ENCODE data around the gene MRPS26.
A peak's percentile ranks its signal among the peaks of the same experiment; 100 is the strongest.

Gene MRPS26

DNA sequence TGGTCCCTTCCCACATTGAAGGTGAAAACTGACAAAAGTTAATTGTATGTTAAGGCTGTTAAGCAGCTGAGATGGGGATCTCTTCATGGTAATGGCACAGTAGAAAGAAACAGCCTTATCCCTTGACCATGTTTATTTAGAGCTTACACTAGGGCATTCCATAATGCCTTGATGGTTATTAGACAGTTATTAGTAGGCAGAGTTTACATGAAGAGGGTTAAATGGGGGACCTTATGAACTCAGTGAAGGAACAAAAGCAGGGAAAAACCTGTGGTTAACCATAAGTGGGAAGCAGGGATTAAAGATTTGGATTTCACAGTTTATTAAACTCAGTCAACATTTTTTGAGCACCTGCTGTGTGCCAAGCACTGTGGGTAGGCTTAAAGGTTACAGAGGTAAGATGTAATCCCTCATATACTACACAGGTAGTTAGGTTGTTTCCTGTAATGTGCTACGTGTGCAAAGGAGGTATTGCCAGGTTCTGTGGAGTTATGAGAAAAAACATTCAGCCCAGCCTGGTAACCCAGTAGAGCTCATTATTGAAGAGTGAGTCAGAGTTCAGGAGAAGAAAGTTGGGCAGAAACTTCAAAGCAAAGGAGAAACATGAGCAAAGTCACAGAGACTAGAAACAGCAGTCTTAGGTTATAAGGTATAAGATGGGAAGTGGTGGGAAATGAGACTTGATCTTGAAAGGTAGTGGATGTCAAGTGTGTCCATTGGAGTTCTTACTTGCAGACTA is 34.7 kb upstream of the MRPS26 start:
- Histone ChIP-seq H3K27ac (ENCODE audit: extremely low read depth, low read depth, low read length) (no peak overlapping the region), H3K36me3 (ENCODE audit: control insufficient read depth in 2 of 2, insufficient read depth in 1 of 2, low read length in 2 of 2) (peaks cover 38 to 71% of the 10 kb centered on the region in 2 experiments), H3K4me3 (ENCODE audit: low read depth, low read length) (no peak overlapping the region), H3K4me1 (ENCODE audit: control insufficient read depth, insufficient read depth, low read length) (no peaks in the 10 kb centered on the region), H3K9me3 (ENCODE audit: control insufficient read depth, insufficient read depth, low read depth, low read length) (no peaks in the 10 kb centered on the region)
- CTCF ChIA-PET = interaction anchor here (0.7 to 2.1 kb wide), 3 partner anchors 10 to 85 kb away, joined by 3 to 8 read pairs (median 5); no protein-coding TSS in a partner anchor
- TF ChIP-seq PRDM1 (tag by site-specific recombination; IDR thresholded peaks at IDR 0.05) (peak; percentile 43; the same call in 1 of the 2 replicates), ZNF146 (tag by site-specific recombination; IDR thresholded peaks at IDR 0.05) (no peak), ZNF670 (tag by site-specific recombination; IDR thresholded peaks at IDR 0.05; ENCODE audit: low read depth) (no peak), SP7 (tag by site-specific recombination; IDR thresholded peaks at IDR 0.05) (peak; percentile 57; the same call in 1 of the 2 replicates)
- POLR2A ChIA-PET = interaction anchor here (1.2 kb wide), 2 partner anchors 138 to 282 kb away, joined by 3 read pairs; partner anchors contain the start of gene PTPRA

DNA sequence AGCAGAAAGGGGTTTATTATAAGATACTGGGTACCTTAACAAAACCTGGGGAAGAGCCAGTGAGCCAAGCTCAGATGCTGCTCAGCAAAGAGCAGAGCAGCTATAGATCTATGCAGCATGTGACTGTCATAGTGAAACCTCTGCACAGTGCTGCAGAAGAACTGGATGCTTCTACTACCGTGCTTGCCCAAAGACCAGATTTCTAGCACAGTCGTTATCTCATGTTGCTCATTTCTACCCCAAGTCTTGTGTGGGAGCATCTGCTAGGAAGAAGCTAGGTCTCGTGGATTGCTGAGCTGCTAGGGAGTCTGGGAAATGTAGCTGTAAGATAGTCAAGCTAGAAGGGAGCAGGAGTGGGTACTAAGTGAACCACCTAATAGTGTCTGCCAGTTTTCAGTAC is 34.1 kb upstream of the MRPS26 start:
- no peak overlapping the region for H3K4me3 ChIP-seq (ENCODE audit: low read depth, low read length)
- peaks cover 33 to 71% of the 10 kb centered on the region in 2 experiments for H3K36me3 ChIP-seq (ENCODE audit: control insufficient read depth in 2 of 2, insufficient read depth in 1 of 2, low read length in 2 of 2)
- ChIA-PET POLR2A (interaction anchor here (1.2 kb wide), 2 partner anchors 139 to 282 kb away, joined by 3 read pairs; partner anchors contain the start of gene PTPRA), CTCF (interaction anchor here (1.3 to 2.1 kb wide), 2 partner anchors 11 to 42 kb away, joined by 5 to 8 read pairs; no protein-coding TSS in a partner anchor)
- H3K9me3 ChIP-seq (ENCODE audit: control insufficient read depth, insufficient read depth, low read depth, low read length) = no peaks in the 10 kb centered on the region
- no peaks in the 10 kb centered on the region for H3K4me1 ChIP-seq (ENCODE audit: control insufficient read depth, insufficient read depth, low read length)
- H3K27ac ChIP-seq (ENCODE audit: extremely low read depth, low read depth, low read length) = no peak overlapping the region
- TF ChIP-seq ZNF133 (tag by site-specific recombination; IDR thresholded peaks at IDR 0.05) (no peak), ZNF560 (tag by site-specific recombination; IDR thresholded peaks at IDR 0.05; ENCODE audit: borderline replicate concordance) (no peak), ZNF549 (tag by site-specific recombination; IDR thresholded peaks at IDR 0.05) (no peak), ZNF792 (tag by site-specific recombination; IDR thresholded peaks at IDR 0.05) (no peak), TRIM28 (IDR thresholded peaks at IDR 0.05; ENCODE audit: borderline replicate concordance, low read length) (no peak), SP3 (tag by site-specific recombination; IDR thresholded peaks at IDR 0.05) (no peak), IKZF3 (tag by site-specific recombination; IDR thresholded peaks at IDR 0.05) (no peak), ZNF449 (tag by site-specific recombination; IDR thresholded peaks at IDR 0.05) (no peak), ZNF324 (tag by site-specific recombination; IDR thresholded peaks at IDR 0.05) (no peak), PRDM6 (tag by site-specific recombination; IDR thresholded peaks at IDR 0.05) (no peak), ZNF768 (tag by site-specific recombination; IDR thresholded peaks at IDR 0.05) (no peak), ZNF610 (tag by site-specific recombination; IDR thresholded peaks at IDR 0.05; ENCODE audit: borderline replicate concordance) (no peak), ZNF24 (tag by site-specific recombination; IDR thresholded peaks at IDR 0.05) (no peak), ZNF121 (tag by site-specific recombination; IDR thresholded peaks at IDR 0.05) (no peak), ZNF639 (tag by site-specific recombination; IDR thresholded peaks at IDR 0.05) (no peak), ZFP41 (tag by site-specific recombination; IDR thresholded peaks at IDR 0.05; ENCODE audit: borderline replicate concordance) (no peak), KLF9 (tag by site-specific recombination; IDR thresholded peaks at IDR 0.05; ENCODE audit: low read depth) (no peak)
- TF ChIP-seq, protein P1, sequence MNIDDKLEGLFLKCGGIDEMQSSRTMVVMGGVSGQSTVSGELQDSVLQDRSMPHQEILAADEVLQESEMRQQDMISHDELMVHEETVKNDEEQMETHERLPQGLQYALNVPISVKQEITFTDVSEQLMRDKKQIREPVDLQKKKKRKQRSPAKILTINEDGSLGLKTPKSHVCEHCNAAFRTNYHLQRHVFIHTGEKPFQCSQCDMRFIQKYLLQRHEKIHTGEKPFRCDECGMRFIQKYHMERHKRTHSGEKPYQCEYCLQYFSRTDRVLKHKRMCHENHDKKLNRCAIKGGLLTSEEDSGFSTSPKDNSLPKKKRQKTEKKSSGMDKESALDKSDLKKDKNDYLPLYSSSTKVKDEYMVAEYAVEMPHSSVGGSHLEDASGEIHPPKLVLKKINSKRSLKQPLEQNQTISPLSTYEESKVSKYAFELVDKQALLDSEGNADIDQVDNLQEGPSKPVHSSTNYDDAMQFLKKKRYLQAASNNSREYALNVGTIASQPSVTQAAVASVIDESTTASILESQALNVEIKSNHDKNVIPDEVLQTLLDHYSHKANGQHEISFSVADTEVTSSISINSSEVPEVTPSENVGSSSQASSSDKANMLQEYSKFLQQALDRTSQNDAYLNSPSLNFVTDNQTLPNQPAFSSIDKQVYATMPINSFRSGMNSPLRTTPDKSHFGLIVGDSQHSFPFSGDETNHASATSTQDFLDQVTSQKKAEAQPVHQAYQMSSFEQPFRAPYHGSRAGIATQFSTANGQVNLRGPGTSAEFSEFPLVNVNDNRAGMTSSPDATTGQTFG (tag by site-specific recombination; IDR thresholded peaks at IDR 0.05; ENCODE audit: borderline replicate concordance) = no peak
- TF ChIP-seq, protein P2, sequence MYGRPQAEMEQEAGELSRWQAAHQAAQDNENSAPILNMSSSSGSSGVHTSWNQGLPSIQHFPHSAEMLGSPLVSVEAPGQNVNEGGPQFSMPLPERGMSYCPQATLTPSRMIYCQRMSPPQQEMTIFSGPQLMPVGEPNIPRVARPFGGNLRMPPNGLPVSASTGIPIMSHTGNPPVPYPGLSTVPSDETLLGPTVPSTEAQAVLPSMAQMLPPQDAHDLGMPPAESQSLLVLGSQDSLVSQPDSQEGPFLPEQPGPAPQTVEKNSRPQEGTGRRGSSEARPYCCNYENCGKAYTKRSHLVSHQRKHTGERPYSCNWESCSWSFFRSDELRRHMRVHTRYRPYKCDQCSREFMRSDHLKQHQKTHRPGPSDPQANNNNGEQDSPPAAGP (tag by site-specific recombination; IDR thresholded peaks at IDR 0.05) = no peak
- TF ChIP-seq, protein P3, sequence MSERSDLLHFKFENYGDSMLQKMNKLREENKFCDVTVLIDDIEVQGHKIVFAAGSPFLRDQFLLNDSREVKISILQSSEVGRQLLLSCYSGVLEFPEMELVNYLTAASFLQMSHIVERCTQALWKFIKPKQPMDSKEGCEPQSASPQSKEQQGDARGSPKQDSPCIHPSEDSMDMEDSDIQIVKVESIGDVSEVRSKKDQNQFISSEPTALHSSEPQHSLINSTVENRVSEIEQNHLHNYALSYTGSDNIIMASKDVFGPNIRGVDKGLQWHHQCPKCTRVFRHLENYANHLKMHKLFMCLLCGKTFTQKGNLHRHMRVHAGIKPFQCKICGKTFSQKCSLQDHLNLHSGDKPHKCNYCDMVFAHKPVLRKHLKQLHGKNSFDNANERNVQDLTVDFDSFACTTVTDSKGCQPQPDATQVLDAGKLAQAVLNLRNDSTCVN (tag by site-specific recombination; optimal IDR thresholded peaks at IDR 0.05) = no peak
